Erythroblast (primary cell): ENCODE measurements around the gene PCIF1.

Source experiments
- GATA1 ChIP-seq: IDR thresholded peaks from 2 replicates; pipeline ENCODE4 v1.6.1; 2011; ENCODE audit warnings: low read depth, mild to moderate bottlenecking, control low read depth, low read length, moderate library complexity
- POLR2A ChIP-seq: IDR thresholded peaks from 2 replicates; pipeline ENCODE4 v1.6.1; 2011; ENCODE audit warnings: mild to moderate bottlenecking, low read length

GRCh38 chr20:45909336-45909808 lies 25.1 kb upstream of the PCIF1 start:
- TF ChIP-seq POLR2A (no peak), GATA1 (no peak)
